Omental fat pad (tissue), 4 donors: ENCODE measurements around the gene CTIF. TPM values are rescaled to one million over a fixed set of nuclear protein-coding genes. Genes with fewer than 3 reads are reported as not detected.

Source experiments
- ATAC-seq: fragments of 150-250 bp; one replicate; pipeline ENCODE4 v1.9.1; 2016; ENCODE audit warnings: mild to moderate bottlenecking, moderate library complexity; ENCODE audit not compliant: low FRiP score
- DNase-seq: peaks from one replicate; pipeline ENCODE4 v3.0.0-alpha.2; 2019; ENCODE audit warnings: low spot score
- CTCF ChIP-seq, 3 donors: fragments of 450-650 bp; IDR thresholded peaks; one replicate each; pipeline ENCODE4 v1.5.1; 2016 to 2017; ENCODE audit warnings: antibody characterized with exemption in 3 of 3, mild to moderate bottlenecking in 3 of 3, moderate library complexity in 2 of 3
- total RNA-seq, 4 donors: library from RNA; depleted of rRNA; stranded (reverse); fragments of >200 nt; gene quantifications; one replicate each; pipeline ENCODE4 v1.1.0, GENCODE V29; 2016

Gene CTIF
- total RNA-seq, 4 donors from 2014 or later, result 57.5 to 94.0 (median 72.4) TPM

- no peak for TF ChIP-seq CTCF (IDR thresholded peaks at IDR 0.05)
- ATAC-seq, result no peak
Observed at GRCh38 chr18:48560491-48560890, 21.7 kb downstream of the CTIF start.

DNA sequence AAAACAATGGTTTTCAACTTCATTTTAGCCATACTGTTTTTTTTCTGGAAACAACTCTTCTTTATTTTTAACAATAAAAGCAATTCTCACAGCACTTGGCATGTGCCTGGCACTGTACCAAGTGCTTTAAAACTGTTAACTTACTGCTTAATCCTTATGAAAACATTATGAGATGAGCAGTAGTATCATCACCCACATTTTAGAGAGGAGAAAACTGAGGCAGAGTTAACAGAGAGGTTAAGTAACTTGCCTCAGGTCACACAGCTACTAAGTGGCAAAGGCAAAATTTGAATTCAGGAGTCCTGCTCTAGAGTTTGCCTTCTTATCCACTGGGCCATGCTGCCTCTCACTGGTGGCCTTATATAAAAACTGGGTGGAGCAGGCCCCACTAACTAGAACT lies 23.2 kb downstream of the CTIF start:
- no peak for ATAC-seq

More at GRCh38 chr18:48560491-48560890, 21.7 kb downstream of the CTIF start:
- no peak for DNase-seq

GRCh38 chr18:48563027-48563426 lies 24.2 kb downstream of the CTIF start:
- no peak for ATAC-seq

More for the DNA sequence above, 23.2 kb downstream of the CTIF start:
- DNase-seq, result no peak
- TF ChIP-seq CTCF (IDR thresholded peaks at IDR 0.05), result no peak

DNA sequence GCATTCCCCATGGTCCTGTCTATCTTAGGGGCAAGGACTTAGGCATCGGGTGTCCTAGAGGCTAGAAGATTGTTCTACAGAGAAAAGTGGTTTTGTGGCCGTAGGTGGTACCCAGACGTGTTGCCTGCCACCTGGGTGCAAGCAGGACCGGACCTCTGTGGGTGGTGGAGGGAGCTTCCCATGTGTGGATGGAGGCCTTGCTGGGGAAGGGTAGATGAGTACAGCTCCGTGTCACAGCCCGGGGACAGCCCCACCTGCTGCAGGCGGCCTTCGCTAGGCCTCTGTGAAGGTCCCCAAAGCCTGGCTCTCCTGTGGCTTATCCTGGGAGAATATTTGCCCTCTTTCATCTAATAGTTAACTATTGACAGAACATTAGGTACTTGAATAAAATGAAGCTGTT lies 25.3 kb downstream of the CTIF start:
- ATAC-seq, result no peak
- TF ChIP-seq CTCF (IDR thresholded peaks at IDR 0.05), result no peak
- no peak for DNase-seq

More at GRCh38 chr18:48563027-48563426, 24.2 kb downstream of the CTIF start:
- TF ChIP-seq CTCF (IDR thresholded peaks at IDR 0.05), result no peak
- no peak for DNase-seq

GRCh38 chr18:48565105-48565504 lies 26.3 kb downstream of the CTIF start:
- no peak for TF ChIP-seq CTCF (IDR thresholded peaks at IDR 0.05)
- no peak for ATAC-seq

DNA sequence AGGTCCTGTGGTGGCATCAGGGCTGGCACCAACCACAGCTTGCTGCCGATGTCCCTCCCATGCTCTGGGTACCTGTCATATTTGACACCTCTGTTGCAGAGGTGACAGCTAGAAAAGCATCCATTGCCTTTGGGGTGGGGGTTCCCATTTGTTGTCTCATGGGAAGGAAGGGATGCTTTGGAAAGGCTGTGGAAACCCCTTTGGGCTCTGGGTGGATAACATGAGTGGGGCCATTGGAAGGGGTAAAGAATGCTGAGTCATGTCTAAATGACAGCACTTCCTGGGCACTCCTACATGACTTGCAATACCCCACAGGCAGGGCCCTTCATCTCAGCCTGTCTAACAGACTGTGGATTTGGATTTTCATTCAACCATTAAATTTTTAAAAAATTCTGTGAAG lies 27.8 kb downstream of the CTIF start:
- DNase-seq, result no peak
- no peak for ATAC-seq
- TF ChIP-seq CTCF (IDR thresholded peaks at IDR 0.05), result no peak

More at GRCh38 chr18:48565105-48565504, 26.3 kb downstream of the CTIF start:
- DNase-seq, result no peak

- ATAC-seq (no peak), DNase-seq (no peak)
- TF ChIP-seq CTCF (IDR thresholded peaks at IDR 0.05), result no peak
Observed at GRCh38 chr18:48567388-48567787, 28.6 kb downstream of the CTIF start.
